Left renal cortex interstitium (tissue), 4 donors: Measurements from ENCODE around the gene KCNT1. TPM values are rescaled to one million over a fixed set of nuclear protein-coding genes. Genes with fewer than 3 reads are reported as not detected.
A peak's percentile ranks its signal among the peaks of the same experiment; 100 is the strongest.

ENCODE experiments used
- DNase-seq, 4 donors: peaks; one replicate each; pipeline ENCODE4 v3.0.0-alpha.2; 2013; ENCODE audit warnings: low read depth in 4 of 4, low spot score in 2 of 4, missing footprints in 1 of 4
- polyA plus RNA-seq, 4 donors: library from polyadenylated mRNA; unstranded; fragments of 120-200 nt; gene quantifications; one replicate each; pipeline ENCODE4 v1.2.1, GENCODE V29; 2013; ENCODE audit not compliant: insufficient read length in 4 of 4

Gene KCNT1
- polyA plus RNA-seq, 4 donors: 0.06 to 0.38 (median 0.21) TPM

DNA sequence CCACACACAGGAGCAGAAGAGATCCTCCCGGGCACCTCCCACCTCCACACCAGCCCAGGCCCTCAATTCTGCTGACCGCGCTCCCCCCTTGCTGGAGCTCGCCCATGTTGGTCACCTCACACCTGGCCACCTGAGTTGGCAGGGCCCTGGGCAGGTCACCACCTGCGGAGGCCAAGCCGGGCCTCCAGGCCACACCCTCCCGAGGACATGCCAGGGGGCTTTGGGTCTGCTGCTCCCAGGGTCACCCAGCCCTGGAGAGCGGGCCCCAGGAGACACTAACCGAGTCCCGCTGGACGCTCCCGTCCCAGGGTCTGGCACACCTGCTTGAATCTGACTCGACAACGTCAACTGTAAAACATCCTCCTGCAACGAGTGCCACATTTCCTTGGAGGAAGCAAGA, 4.8 kb upstream of the KCNT1 start:
- no peak for DNase-seq

DNA sequence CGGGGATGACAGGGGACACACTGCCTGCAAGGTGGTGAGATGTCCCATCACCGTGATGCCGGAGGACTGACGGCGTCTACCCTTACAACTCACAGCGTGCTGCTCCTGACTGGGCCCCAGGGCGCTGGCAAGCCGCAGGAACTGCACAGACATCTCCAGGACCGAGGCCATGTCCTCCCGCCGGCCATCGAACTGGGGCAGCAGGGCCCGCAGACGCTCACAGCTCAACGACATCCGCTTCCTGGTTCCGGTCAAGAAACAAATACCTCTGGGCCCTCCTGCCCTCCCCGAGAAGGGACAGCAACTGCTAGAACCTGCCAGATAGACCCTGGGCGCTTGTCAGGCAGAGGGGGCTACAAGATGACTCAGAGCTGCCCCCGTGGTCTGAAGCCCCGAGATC, 3.7 kb upstream of the KCNT1 start:
- no peak for DNase-seq

DNA sequence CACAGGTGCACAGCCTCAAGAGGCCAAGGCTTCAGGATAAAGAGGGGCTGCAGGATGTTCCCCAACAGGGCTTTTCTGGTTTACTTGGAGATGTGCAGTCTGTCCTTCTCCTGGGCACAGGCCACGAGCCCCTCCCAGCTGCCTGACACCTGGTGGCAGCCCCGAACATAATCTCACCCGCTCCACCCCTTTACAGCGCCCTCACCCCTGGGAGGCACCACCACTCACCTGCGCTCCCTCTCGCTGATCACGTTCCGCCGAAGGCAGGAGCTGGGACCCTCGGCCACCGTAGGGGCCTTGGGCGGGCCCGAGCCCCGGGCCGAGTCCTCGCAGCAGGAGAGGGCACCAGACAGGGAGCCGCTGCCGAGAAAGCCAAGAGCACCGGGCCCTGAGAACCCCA, 3.2 kb upstream of the KCNT1 start:
- DNase-seq: no peak

DNA sequence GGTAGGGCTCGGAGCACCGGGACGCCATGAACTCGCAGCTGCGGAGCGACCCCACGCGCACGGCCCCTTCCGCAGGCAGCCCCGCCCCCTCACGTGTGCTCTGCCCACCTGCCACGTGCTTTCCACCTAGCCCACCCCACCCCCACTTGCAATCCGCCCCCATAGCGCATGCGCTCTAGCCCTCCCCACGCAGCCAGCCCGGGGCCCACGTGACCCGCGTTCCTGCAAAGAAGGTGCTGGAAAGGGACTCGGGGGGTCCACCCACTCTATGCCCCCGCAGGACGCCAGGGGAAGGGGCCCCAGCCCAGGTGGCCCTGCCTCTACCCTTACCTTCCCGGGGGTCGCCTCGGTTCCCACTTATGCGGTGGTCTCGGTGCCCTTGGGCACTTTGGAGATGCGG, 2.5 kb upstream of the KCNT1 start, which contains the start of gene SOHLH1:
Gene SOHLH1 (minus strand): TSS at position 42 of the 400 bp plus-strand sequence. CDS start 14 bp downstream, at position 28.
- DNase-seq: no peak

DNA sequence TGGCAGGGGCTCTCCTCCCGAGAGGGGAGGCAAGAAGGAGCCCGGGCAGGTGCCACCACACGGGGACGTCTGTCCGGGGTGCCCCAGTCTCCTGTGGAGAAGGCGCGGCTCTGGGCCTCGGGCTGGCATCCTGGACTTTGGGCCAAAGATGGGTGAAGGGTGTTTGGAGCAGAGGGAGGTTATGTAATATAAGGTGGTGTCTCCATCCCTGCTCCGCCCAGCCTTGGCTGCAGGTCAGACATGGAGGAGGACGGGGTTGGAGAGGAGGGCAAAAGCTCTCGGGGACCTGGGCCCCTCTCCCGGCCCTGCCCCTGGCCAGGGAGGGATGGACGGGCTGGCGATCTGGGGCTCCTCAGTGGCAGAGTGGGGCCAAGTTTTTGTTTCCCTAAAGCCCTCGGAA, 1.5 kb upstream of the KCNT1 start:
- no peak for DNase-seq

DNA sequence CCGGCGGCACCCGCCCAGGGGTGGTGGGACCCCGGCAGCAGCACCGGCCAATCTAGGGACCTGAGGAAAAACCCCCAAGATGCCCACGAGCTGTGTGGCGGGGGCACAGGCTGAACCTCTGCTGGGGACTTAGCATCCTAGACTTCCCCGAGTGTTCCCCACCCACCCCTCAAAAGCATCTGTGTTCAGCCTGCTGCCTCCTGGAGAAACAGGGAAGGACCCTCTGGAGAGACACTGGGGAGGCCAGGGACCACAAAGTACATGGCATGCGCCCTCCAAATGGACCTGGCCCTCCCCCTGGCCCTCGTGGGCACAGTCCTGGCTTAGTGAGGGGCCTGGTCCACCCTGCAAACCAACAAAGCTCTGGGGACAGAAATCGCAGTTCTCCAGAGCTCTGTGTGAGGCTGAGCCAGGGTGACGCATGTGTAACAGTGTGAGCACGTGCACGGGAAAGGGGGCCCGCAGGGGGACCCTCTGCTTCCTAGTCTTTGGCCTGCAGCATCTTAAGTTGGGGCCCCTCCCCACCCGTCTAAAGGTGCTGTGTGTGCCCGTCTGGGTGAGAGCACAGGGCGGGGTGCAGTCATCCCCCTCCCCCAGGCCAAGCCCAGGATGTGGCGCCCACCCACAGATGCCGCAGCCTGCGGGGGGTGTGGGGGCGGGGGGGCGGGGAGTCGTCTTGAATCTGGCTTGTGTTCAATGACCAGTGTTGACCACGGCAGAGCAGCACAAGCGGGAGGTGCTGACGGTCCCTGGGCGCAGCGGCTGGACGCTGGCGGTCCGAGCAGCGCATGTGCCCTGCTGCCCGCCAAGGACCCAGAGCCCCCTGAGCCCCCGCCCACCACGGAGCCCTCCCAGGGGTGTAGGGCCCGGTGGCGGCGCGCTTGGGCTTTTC, 672 bp upstream of the KCNT1 start:
- peak in 1 of 4 donors; percentile 5 for DNase-seq

DNA sequence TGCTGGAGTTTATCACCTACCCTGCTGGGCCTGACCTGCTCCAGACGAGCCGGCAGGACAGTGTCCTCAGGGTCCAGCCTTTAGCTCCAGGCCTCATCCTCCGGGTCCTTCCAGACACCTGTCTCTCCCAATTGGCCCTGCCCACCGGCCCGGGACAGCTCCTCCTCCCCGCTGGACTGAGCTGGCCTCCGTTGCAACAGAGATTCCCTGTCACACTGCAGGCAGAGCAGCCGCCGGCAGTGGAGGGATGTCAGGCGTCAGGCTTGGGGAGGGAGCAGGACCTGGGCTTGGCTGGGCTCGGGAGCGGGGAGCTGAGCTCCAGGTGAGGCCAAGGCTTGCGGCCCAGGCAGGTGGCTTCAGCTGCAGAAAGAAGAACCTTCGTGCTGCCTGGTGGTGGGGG, 1.7 kb downstream of the KCNT1 start:
- DNase-seq: no peak

DNA sequence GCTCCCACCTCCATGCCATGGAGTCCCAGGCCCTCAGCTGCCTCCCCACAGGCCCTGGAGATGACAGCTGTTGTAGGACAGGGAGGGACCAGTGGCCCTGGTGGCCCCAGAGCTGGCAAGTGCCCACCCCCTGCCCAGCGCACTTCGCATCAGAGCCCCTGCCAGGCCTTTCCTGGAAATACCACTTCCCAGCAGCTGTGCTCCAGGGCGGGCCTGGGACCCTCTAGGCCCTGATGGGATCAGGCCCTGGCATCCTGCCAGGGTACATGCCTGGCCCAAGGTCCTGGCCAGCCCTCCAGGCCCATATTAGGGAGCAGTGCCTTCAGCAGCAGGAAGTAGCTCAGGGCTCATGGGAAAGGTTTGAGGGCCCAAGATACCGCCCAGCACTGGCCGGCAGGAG, 2.5 kb downstream of the KCNT1 start:
- DNase-seq: no peak

DNA sequence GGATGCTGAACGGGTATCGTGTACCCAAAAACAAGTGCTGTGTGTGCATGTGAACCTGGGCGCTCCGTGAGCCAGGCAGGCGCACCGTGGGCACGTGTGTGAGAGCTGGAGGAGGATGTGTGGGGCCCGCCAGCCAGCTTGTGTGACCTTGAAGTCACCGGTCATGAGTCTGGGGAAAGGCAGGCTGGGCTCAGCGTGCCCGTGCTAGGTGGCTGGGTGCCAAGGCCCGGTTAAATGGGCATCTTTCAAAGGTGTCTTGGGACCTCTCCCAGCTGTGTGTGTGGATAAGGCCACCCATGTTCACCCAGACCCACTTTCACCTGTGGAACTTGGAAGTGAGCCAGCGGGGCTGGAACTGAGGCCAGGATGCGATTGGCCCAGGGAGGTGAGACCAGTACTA, 3.4 kb downstream of the KCNT1 start:
- DNase-seq: no peak

DNA sequence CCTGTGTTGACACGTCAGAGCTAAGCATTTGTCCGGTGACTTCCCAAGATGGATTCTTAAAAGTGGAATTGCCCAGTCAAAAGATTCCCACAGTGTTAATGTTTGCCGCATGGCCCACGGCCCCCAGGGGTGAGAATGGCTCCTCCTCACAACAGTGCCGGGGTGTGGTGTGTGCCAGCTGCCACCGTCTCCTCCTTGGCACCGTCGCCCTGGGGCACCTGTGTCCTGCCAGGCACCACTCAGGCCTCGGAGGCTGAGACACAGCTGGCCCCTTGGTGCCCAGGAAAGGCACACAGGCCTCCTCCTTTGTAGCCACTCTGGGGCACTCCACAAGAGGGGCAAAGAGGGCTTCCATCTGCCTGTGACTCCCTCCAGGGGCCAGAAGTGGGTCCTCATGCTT, 4.3 kb downstream of the KCNT1 start:
- no peak for DNase-seq

DNA sequence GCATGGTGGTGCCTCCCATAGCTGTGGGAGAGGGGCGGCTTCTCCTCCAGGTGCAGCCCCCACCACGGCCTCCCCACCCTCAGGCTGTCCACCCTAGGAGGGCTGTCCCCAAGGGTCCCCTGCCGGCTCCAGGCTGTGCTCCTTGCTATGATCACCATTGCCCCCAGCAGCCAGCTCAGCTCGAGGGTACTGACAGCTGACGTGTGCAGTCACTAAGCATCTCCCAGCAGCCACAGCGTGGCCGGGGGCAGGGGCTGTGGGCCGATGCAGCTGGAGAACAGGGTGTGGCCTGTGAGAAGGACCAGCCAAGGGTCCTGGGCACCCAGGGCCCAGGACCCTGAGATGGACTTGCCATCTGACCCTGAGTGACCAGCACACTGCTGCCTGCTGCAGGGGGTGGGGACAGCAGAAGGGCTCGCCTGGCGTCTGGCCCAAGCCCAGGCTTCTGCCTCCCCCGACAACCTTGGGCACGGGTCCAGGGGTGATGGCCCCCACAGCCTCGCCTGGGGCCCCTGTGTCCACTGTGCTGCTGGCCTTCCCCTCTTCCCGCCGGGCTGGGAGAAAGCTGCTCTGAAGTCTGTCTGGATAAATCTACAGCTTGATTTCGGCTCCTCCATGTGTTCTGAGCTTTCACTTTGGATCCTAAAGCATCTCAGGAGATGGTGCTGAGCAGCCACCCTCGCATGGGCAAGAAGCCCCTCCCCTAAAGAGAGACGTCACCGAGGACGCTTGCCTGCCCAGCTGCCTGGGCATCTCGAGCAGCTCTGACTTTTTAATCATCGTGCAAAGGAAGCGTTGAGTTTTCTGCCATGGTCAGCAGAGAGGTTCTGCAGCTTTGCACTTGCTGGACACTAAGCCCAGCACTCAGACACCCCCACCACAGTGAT, 5.5 kb downstream of the KCNT1 start:
- DNase-seq: no peak

DNA sequence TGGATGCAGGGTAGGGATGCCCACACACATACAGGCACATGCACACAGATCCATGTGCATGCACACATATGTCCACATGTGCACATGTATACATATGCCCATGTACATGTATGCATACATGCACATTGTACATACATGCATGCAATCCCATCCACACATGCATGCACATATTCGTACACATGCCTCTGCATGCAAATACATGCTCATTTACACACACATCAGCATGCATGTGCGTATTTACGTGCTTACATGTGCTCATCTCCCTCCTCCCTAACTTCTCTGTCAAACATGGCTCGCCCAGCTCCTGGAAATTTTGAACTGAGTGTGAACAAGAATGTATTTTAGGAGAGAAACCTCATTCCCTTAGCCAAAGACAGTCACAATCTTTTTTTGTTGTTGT, 6.2 kb downstream of the KCNT1 start:
- DNase-seq: no peak

DNA sequence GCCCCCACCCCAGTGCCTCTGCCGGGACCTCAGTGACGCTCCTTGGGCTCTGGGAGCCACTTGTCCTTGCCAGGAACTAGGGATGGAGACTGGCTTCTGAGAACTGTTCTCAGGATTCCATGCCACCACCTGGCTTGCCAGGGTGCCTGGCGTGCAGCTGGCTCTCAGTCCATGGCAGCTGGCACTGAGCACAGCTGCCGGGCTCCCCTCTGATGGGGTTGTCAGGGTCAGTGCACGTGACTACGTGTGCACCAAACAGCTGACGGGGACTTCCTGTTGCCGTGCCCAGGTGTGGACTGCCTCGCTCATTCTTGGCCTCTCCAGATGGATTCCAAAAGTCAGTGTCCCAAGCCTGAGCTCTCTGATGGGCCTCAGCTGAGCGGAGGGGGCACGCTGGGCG, 9.4 kb downstream of the KCNT1 start:
- no peak for DNase-seq

DNA sequence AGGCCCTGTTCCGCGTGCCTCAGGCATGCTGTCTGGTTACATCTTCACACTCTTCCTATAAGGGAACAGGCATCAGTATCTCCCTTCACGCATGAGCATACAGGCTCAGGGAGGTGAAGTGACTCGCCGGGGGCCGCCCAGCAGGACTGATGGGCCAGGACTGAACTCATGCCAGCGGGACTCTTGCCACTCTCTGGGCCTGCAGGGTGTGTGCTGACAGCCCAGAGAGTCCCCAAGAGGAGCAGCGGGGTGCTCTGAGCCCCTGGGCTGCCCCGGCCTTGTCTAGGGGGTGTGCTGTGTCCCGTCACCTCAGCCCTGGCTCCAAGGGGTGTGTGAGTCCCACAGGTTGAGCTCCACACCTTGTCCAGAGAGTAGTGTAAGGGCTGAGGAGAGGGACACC, 9.9 kb downstream of the KCNT1 start:
- no peak for DNase-seq

DNA sequence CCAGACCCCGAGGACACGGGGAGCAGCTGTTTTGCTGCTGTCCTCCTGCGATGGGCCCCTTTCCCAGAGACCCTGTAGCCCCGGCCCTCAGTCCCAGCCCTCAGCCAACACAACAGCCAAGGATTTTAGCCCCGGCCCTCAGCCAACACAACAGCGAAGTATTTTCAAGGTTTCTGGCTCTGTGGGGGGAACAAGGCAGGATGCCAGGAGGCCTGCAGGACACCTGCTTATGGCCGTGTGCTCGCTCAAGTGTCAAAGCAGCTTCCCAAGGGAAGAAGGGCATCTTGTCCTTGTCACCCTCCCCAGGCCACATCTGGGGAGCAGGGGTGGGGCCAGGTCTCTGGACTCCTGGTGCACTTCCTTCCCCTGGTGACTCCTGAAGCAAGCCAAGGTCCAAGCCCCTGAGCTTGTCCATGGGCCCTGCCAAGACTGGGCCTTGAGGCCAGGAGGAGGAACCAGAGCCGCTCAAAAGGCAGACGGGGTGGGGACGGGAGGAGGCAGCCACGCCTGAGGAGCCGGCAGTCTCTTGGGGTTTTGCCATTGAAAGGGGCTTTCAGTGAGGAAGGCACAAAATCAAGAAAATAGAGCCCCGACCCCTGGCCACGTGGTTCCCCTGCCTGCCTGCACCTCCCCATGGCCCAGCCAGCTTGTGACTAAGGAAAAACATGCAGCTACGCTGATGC, 10.8 kb downstream of the KCNT1 start:
- DNase-seq: no peak

DNA sequence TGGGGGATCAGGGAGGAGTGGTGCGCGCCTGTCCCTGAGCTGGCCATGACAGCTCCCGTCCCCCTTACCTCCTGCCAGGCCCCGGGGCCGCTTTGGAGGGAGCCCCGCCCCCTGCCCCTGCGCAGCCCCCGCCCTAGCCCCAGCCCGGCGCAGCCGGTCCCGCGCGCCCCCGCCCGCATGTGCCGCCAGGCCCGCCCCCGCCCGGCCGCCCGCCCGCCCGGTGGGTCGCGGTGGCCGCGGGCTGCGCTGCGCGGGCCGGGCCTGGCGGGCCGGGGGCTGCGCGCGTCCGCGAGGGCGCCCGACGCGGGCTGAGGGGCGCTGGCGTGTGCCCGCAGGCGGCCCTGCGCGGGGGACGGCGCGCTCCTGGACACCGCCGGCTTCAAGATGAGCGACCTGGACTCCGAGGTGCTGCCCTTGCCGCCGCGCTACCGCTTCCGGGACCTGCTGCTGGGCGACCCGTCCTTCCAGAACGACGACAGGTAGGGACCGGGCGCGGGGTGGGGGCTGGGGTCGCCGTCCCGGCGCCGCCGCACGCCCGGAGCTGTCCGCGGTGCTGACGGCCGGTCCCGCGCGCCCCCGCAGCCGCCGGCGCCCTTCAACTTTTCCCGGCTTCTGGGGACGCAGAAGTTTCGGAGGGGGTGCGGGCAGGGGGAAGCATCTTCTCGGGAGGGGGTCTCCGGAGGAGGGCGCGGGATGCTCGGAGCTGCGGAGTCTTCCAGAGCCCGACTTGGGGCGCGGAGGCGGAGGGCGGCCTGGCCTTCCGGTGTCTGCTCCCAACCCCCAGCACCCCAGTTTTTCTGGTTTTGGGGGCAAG, 12.5 kb downstream of the KCNT1 start:
- DNase-seq: peak in 2 of 4 donors; percentile 20 to 24

DNA sequence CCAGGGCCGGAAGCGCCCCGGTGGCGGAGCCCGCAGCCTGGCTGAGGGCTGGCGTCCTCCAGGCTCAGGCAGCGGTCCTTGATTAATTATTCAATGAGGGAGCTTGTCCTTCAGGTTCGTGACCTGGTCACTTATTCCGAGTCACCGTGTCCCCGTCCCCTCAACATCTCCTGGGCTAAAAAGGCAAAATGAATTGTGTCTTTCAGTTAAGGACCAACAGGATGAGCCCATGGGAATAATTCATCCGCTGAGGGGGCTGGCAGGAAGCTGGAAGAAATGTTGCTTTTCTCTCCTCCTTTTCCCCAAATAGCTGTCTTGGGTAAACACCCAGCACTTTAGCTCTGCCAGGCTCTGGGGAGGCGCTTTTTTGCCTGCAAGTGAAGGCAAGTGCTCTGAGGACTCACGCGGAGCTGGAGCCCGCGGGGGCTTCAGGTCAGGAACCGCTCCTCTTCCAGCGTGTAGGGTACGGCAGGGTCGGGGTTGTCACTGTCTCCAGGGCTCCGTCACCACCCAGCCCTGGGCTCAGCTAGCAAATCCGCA, 13.1 kb downstream of the KCNT1 start:
- no peak for DNase-seq

DNA sequence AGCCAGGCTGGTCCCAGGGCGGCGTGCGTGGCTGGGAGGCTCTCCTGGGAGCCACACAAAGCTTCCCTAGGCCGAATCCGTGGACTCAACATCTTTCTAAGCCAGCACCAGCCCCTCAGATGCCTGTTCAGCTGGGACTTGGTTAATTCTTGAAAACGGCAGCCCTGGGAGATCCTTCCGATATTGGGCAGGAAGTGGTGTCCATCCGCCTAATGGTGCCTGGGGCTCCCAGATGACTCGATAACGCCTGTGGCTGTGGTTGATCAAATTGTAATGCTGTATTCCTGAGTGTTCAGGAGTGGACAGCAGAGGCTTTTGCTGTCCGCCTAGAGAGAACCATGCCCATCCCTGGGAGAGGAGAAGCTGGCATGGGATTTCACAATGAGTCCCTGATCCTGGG, 14.1 kb downstream of the KCNT1 start:
- no peak for DNase-seq

DNA sequence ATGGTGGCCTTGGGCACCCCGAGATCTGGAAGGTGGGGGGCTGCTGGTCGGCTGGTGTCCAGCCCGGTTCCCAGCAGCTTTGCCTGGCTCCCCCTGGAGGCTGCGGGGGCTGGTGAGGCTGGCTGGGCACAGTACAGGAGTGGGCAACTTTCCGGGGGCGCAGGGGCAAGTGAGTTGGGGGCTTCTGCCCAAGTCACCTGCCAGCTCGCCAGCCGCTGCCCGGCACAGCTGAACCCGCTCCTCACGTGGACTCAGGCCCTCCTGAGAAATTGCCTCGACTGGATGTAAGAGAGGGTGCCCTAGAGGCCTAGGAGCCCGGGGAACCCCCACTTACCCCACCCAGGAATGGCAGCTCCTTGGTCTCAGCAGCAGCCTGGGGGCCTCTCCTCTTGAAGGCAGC, 15.4 kb downstream of the KCNT1 start:
- DNase-seq: no peak

DNA sequence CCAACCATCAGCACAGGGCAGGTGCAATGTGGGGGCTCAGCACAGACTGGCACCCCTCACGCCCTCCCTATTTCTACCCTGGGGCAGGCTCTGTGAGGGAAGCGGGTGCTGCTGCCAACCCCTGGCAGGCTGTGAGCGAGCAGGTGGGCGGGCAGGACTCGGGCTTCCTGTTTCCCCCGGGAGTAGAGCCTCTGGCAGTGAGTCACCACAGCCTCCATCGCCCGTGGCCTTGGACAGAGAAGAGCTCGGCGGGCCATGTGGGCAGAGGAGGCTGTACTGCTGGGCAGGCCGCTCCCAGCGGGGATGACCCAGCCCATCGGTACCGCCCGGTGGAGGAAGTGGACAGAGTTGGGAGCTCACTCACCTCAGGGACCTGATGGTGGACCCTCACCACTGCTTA, 16.6 kb downstream of the KCNT1 start:
- DNase-seq: no peak
